Mesenchymal stem cell (in vitro differentiated cells and primary cell): ENCODE results near the gene CHKA.
A peak's percentile ranks its signal among the peaks of the same experiment; 100 is the strongest.

Experiments
- DNase-seq: peaks from one replicate; pipeline ENCODE4 v3.0.0-alpha.2; 2013
- H2AFZ ChIP-seq: one replicate; pipeline ENCODE4 v1.6.1; 2013; ENCODE audit warnings: low read depth, mild to moderate bottlenecking, control low read depth, inconsistent platforms, low read length, moderate library complexity
- H2AK5ac ChIP-seq: 2 replicates; pipeline ENCODE4 v1.6.1; 2013; ENCODE audit warnings: low read length, moderate library complexity, mild to moderate bottlenecking, inconsistent platforms; ENCODE audit not compliant: severe bottlenecking
- H2BK120ac ChIP-seq: one replicate; pipeline ENCODE4 v1.6.1; 2013; ENCODE audit warnings: low read depth, mild to moderate bottlenecking, inconsistent platforms, low read length, moderate library complexity
- H2BK12ac ChIP-seq, 2 experiments: one replicate each; pipeline ENCODE4 v1.6.1; 2013; ENCODE audit warnings: inconsistent platforms in 2 of 2, low read length in 2 of 2, mild to moderate bottlenecking in 2 of 2, moderate library complexity in 2 of 2, control low read depth in 1 of 2
- H2BK15ac ChIP-seq: one replicate; pipeline ENCODE4 v1.6.1; 2013; ENCODE audit warnings: mild to moderate bottlenecking, low read depth, inconsistent platforms; ENCODE audit not compliant: poor library complexity, severe bottlenecking
- H2BK5ac ChIP-seq: 2 replicates; pipeline ENCODE4 v1.6.1; 2013; ENCODE audit warnings: low read depth, mild to moderate bottlenecking, low read length, control low read depth, inconsistent platforms; ENCODE audit not compliant: poor library complexity, severe bottlenecking
- H3K14ac ChIP-seq, 2 experiments: one replicate each; pipeline ENCODE4 v1.6.1; 2013; ENCODE audit warnings: inconsistent platforms in 2 of 2, low read length in 2 of 2, control low read depth in 1 of 2, mild to moderate bottlenecking in 1 of 2, moderate library complexity in 1 of 2
- H3K18ac ChIP-seq, 2 experiments: one replicate each; pipeline ENCODE4 v1.6.1; 2013; ENCODE audit warnings: inconsistent platforms in 2 of 2, low read length in 2 of 2, control low read depth in 1 of 2, low read depth in 1 of 2, mild to moderate bottlenecking in 1 of 2
- H3K23ac ChIP-seq, 2 experiments: one replicate each; pipeline ENCODE4 v1.6.1; 2013; ENCODE audit warnings: inconsistent platforms in 2 of 2, low read length in 2 of 2, mild to moderate bottlenecking in 2 of 2, moderate library complexity in 2 of 2, control low read depth in 1 of 2
- H3K27ac ChIP-seq: 2 replicates; pipeline ENCODE4 v1.5.1; 2013; ENCODE audit warnings: mild to moderate bottlenecking, moderate library complexity, low read length, control low read depth, inconsistent platforms; ENCODE audit not compliant: poor library complexity, severe bottlenecking
- H3K27me3 ChIP-seq, 2 experiments: 2 replicates each; pipeline versions ENCODE4 v1.6.1 to v1.7.0; 2013; ENCODE audit warnings: low read length in 2 of 2, mild to moderate bottlenecking in 2 of 2, moderate library complexity in 2 of 2, control low read depth in 1 of 2, inconsistent platforms in 1 of 2; ENCODE audit not compliant: control insufficient read depth in 1 of 2, insufficient read depth in 1 of 2
- H3K36me3 ChIP-seq, 2 experiments: 2 replicates each; pipeline versions ENCODE4 v1.6.1 to v1.7.0; 2013; ENCODE audit warnings: low read length in 2 of 2, control low read depth in 1 of 2, inconsistent platforms in 1 of 2, low read depth in 1 of 2, mild to moderate bottlenecking in 1 of 2; ENCODE audit not compliant: insufficient read depth in 2 of 2, control insufficient read depth in 1 of 2
- H3K4ac ChIP-seq, 2 experiments: one replicate each; pipeline ENCODE4 v1.6.1; 2013; ENCODE audit warnings: inconsistent platforms in 2 of 2, low read length in 2 of 2, mild to moderate bottlenecking in 2 of 2, moderate library complexity in 2 of 2, control low read depth in 1 of 2, low read depth in 1 of 2
- H3K4me1 ChIP-seq: 2 replicates; pipeline ENCODE4 v1.6.1; 2013; ENCODE audit warnings: low read depth, low read length, control low read depth; ENCODE audit not compliant: control insufficient read depth, insufficient read depth
- H3K4me2 ChIP-seq: 2 replicates; pipeline ENCODE4 v1.6.1; 2013; ENCODE audit warnings: low read length, mild to moderate bottlenecking, inconsistent platforms; ENCODE audit not compliant: poor library complexity, severe bottlenecking
- H3K4me3 ChIP-seq, 2 experiments: 2 replicates each; pipeline versions ENCODE4 v1.5.1 to v1.7.0; 2013; ENCODE audit warnings: low read length in 2 of 2, mild to moderate bottlenecking in 2 of 2, control low read depth in 1 of 2, low read depth in 1 of 2; ENCODE audit not compliant: insufficient read depth in 1 of 2
- H3K79me1 ChIP-seq: replicated peaks from 2 replicates; pipeline ENCODE4 v1.6.1; 2013; ENCODE audit warnings: mild to moderate bottlenecking, control low read depth, low read length, inconsistent platforms; ENCODE audit not compliant: poor library complexity, severe bottlenecking
- H3K9ac ChIP-seq: 2 replicates; pipeline ENCODE4 v1.7.0; 2013; ENCODE audit warnings: mild to moderate bottlenecking, low read length, moderate library complexity
- H3K9me3 ChIP-seq: 2 replicates; pipeline ENCODE4 v1.7.0; 2013; ENCODE audit warnings: mild to moderate bottlenecking, low read length; ENCODE audit not compliant: control insufficient read depth
- H4K8ac ChIP-seq: one replicate; pipeline ENCODE4 v1.6.1; 2013; ENCODE audit warnings: inconsistent platforms, mild to moderate bottlenecking, low read length, moderate library complexity
- H4K91ac ChIP-seq: one replicate; pipeline ENCODE4 v1.6.1; 2013; ENCODE audit warnings: mild to moderate bottlenecking, low read length, inconsistent platforms
- WGBS: methylation state at CpG from one replicate; pipeline ENCODE4 v1.1.7; 2013; ENCODE audit warnings: mixed read lengths; 5-methylcytosine and 5-hydroxymethylcytosine counted together

Gene CHKA

DNA sequence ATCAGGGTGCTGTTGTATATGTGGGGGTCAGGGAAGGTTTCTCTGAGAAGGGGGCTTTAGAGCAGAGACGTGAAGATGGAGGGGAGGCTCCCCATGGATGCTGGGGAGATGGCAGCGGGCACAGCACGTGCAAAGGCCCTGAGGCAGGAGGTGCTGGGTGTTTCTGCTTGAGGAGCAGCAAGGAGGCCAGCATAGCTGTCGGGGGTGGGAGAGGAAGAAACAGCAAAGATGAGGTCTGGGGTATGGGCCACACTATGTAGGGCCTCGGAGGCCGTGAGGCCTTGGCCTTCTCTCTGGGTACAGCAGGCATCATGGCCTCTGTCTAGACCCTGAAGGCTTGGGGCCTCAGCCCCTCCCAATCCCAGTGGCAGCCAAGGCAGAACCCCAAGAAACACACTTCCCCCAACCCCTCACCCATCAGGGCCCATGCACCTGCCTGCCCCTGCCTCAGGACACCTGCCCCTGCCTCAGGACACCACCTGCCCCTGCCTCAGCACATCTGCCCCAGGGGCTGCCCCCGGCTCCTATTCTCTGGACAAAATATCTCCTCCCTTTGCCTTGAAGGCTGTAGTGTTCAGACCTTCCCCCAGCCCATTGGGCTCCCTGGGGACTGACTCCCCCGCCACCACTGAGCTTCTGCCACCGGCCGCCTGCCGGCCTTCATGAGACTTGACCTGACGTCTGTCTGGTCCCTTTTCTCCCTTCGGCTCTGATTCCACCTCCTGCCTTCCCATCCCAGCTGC, 104.9 kb downstream of the CHKA start:
- Histone ChIP-seq H2BK12ac (peak overlapping the region in 1 of 2 experiments; percentile 51), H2BK15ac (peak overlapping the region; percentile 45), H3K23ac (no peak overlapping the region), H3K4me1 (peaks cover 64% of the 10 kb centered on the region), H3K27me3 (no peaks in the 10 kb centered on the region), H2AFZ (no peak overlapping the region), H2BK120ac (no peak overlapping the region), H3K27ac (no peak overlapping the region), H3K4ac (peak overlapping the region in 1 of 2 experiments; percentile 26), H3K14ac (no peak overlapping the region), H4K8ac (no peak overlapping the region), H2BK5ac (no peak overlapping the region), H3K79me1 (peaks cover 10% of the 10 kb centered on the region), H3K18ac (peak overlapping the region in 1 of 2 experiments; percentile 41), H3K9me3 (no peaks in the 10 kb centered on the region), H4K91ac (no peak overlapping the region), H3K9ac (no peak overlapping the region), H3K4me3 (no peak overlapping the region), H3K36me3 (peaks cover 5 to 11% of the 10 kb centered on the region in 2 experiments), H3K4me2 (no peak overlapping the region), H2AK5ac (peak overlapping the region; percentile 8)
- DNase-seq, result peak; percentile 15
- WGBS, result 73% methylated on average over 13 of the region's 13 CpGs

- 93% methylated on average over 3 of the region's 8 CpGs for WGBS
- Histone ChIP-seq H3K79me1 (peaks cover 12% of the 10 kb centered on the region), H3K9me3 (no peaks in the 10 kb centered on the region), H3K9ac (no peak overlapping the region), H3K18ac (no peak overlapping the region), H3K4me1 (peaks cover 63% of the 10 kb centered on the region), H2AK5ac (no peak overlapping the region), H4K91ac (peak overlapping the region; percentile 64), H2BK12ac (no peak overlapping the region), H3K4me2 (no peak overlapping the region), H4K8ac (no peak overlapping the region), H3K27me3 (no peaks in the 10 kb centered on the region), H3K36me3 (peaks cover 5 to 11% of the 10 kb centered on the region in 2 experiments), H3K4me3 (no peak overlapping the region), H2BK120ac (no peak overlapping the region), H2BK5ac (no peak overlapping the region), H3K4ac (no peak overlapping the region), H2BK15ac (no peak overlapping the region), H3K14ac (no peak overlapping the region), H3K23ac (no peak overlapping the region), H3K27ac (no peak overlapping the region), H2AFZ (no peak overlapping the region)
- no peak for DNase-seq
Observed at GRCh38 chr11:68015467-68015866, 105.7 kb downstream of the CHKA start.

DNA sequence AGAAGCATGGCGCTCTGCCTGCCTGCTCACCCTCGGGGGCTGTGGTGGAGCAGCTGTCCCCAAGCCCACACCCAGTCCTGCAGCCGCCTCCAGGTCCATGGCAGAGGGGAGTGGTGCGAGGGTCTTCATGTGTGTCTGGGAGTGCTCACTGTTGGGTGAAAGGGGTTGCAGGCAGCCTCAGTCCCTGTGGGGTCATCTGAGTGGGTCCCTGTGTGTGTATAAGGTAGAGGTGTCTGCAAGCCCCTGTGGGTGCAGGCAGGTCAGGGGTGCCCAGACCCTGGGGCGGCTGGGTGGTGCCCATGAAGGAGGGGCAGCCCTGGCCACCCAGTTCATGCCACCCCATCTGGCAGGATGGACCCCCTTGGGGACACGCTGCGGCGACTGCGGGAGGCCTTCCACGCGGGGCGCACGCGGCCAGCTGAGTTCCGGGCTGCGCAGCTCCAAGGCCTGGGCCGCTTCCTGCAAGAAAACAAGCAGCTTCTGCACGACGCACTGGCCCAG, 106.2 kb downstream of the CHKA start:
- Histone ChIP-seq H3K4me1 (peaks cover 65% of the 10 kb centered on the region), H3K9ac (no peak overlapping the region), H3K4me3 (no peak overlapping the region), H4K8ac (peak overlapping the region; percentile 66), H3K18ac (peak overlapping the region; percentile 49 to 93), H3K27ac (no peak overlapping the region), H2BK5ac (no peak overlapping the region), H2BK120ac (peak overlapping the region; percentile 62), H2BK12ac (peak overlapping the region in 1 of 2 experiments; percentile 99), H3K9me3 (no peaks in the 10 kb centered on the region), H3K14ac (no peak overlapping the region), H2AFZ (no peak overlapping the region), H3K27me3 (no peaks in the 10 kb centered on the region), H4K91ac (peak overlapping the region; percentile 97), H3K36me3 (peaks cover 5 to 11% of the 10 kb centered on the region in 2 experiments), H2BK15ac (no peak overlapping the region), H3K4ac (no peak overlapping the region), H3K79me1 (peaks cover 12% of the 10 kb centered on the region), H2AK5ac (peak overlapping the region; percentile 61), H3K4me2 (no peak overlapping the region), H3K23ac (no peak overlapping the region)
- WGBS, result 89% methylated on average over 19 of the region's 19 CpGs
- no peak for DNase-seq

DNA sequence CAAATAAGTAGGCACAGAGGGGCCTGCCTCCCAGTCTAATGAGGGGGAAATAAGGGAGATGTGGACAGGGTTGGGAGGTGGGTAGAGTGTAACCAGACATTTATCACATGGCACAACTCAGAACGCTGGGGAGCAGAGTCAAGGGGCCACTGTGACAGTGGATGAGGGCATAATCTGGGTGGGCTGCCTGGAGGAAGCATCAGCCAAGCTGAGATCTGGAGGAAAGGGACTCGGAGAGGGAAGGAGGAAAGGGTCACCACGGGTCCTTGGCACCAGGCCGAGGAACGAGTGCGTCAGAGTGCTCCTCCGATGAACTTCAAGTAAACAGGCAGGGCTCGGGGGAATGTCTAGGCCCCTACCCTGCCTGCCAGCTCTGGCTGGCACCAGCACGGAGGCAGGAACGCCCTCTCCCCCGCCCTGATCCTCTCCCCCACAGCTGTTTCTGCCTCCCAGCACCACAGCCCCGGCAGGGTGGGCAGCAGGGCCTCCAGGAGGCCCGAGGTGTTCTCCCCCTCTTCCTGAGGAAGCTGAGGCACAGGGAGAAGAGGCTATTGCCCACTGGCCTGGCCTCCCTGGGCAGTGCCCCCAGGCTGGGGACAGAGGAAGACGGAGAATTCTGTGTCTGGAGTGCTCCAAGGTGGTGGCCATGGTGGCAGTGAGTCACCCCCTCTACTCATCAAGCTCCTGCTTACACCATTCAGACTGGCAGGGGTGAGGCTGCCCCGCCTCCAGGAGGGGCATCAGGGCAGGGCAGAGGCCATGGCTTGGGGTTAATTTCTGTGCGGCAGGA, 106.8 kb downstream of the CHKA start:
- Histone ChIP-seq H2BK15ac (peak overlapping the region; percentile 76), H3K14ac (peak overlapping the region in 1 of 2 experiments; percentile 53), H2AFZ (no peak overlapping the region), H3K18ac (peak overlapping the region; percentile 75 to 93), H2AK5ac (peak overlapping the region; percentile 61), H4K91ac (peak overlapping the region; percentile 97), H3K27me3 (no peaks in the 10 kb centered on the region), H3K4me1 (peaks cover 67% of the 10 kb centered on the region), H4K8ac (peak overlapping the region; percentile 66), H3K79me1 (peaks cover 12% of the 10 kb centered on the region), H2BK12ac (peak overlapping the region; percentile 93 to 99), H3K4me2 (no peak overlapping the region), H3K9me3 (no peaks in the 10 kb centered on the region), H3K36me3 (peaks cover 5 to 10% of the 10 kb centered on the region in 2 experiments), H2BK120ac (peak overlapping the region; percentile 71), H2BK5ac (no peak overlapping the region), H3K27ac (peak overlapping the region; percentile 8), H3K9ac (peak overlapping the region; percentile 66), H3K23ac (no peak overlapping the region), H3K4me3 (no peak overlapping the region), H3K4ac (peak overlapping the region; percentile 34 to 95)
- DNase-seq, result peak; percentile 73
- 62% methylated on average over 13 of the region's 16 CpGs for WGBS
